GM12865 (cell line): ENCODE measurements around the gene HIRA.
A peak's percentile ranks its signal among the peaks of the same experiment; 100 is the strongest.
"Not testable (repeated sequence)": the region's sequence is repeated elsewhere in the genome, so short reads cannot be mapped to it uniquely, and the experiment has no call there.

Experiments
- DNase-seq: peaks from one replicate; pipeline ENCODE4 v3.0.0; 2010; ENCODE audit warnings: low read depth
- H3K4me3 ChIP-seq: 2 replicates; pipeline ENCODE4 v1.5.1; 2011; ENCODE audit warnings: mild to moderate bottlenecking, low read depth, low read length, control low read depth
- TF ChIP-seq, protein P1 (sequence below): IDR thresholded peaks from 2 replicates; pipeline ENCODE4 v1.5.1; 2011; ENCODE audit warnings: low read length, control low read depth, low read depth, inconsistent platforms; ENCODE audit not compliant: insufficient read depth; ENCODE audit errors: missing control alignments

The HIRA gene

GRCh38 chr22:19442166-19442565 lies 10.6 kb upstream of the HIRA start:
- DNase-seq, result no peak
- no peak overlapping the region for H3K4me3 ChIP-seq
- TF ChIP-seq, protein P1, sequence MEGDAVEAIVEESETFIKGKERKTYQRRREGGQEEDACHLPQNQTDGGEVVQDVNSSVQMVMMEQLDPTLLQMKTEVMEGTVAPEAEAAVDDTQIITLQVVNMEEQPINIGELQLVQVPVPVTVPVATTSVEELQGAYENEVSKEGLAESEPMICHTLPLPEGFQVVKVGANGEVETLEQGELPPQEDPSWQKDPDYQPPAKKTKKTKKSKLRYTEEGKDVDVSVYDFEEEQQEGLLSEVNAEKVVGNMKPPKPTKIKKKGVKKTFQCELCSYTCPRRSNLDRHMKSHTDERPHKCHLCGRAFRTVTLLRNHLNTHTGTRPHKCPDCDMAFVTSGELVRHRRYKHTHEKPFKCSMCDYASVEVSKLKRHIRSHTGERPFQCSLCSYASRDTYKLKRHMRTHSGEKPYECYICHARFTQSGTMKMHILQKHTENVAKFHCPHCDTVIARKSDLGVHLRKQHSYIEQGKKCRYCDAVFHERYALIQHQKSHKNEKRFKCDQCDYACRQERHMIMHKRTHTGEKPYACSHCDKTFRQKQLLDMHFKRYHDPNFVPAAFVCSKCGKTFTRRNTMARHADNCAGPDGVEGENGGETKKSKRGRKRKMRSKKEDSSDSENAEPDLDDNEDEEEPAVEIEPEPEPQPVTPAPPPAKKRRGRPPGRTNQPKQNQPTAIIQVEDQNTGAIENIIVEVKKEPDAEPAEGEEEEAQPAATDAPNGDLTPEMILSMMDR, result no peak

DNA sequence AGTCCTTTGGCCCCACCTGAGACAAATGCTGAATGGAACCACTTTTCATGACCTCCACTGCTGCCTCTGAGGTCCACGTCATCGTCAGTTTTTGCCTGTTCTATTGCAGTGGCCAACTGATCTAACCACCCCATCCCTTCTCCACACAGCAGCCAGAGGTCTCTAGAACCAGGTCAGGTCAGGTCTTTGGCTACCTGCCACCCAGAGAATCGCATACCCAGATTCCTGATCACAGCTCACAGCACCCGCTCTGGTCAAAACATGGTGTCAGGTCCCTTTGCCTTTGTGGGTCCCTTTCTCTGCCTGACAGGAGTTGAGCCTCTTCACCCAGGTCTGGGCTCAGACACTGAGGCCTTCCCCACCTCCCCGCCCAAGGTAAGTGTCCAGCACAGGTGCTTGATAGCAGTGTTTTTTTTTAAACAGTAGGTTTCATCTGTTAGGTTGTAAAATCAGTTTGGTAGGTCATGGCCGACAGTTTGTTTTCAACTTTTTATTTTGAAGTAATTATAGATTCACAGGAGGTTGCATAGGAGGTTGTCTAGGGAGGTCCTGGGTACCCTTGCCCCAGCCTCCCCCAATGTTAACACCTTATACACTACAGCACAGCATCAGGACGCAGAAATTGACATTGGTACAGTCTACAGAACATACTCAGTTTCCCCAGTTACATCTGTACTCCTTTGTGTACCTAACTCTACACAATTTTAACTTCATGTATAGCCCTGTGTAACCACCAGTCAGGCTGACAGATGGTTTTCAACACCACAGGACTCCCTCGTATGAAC lies 9.1 kb upstream of the HIRA start:
- H3K4me3 ChIP-seq, result no peak overlapping the region
- TF ChIP-seq, protein P1, result no peak
- no peak for DNase-seq

GRCh38 chr22:19438298-19438697 lies 6.8 kb upstream of the HIRA start:
- DNase-seq, result no peak
- TF ChIP-seq, protein P1, result no peak
- H3K4me3 ChIP-seq, result no peak overlapping the region

GRCh38 chr22:19436444-19437161 lies 5.1 kb upstream of the HIRA start:
- DNase-seq, H3K4me3 ChIP-seq: not testable (repeated sequence)

DNA sequence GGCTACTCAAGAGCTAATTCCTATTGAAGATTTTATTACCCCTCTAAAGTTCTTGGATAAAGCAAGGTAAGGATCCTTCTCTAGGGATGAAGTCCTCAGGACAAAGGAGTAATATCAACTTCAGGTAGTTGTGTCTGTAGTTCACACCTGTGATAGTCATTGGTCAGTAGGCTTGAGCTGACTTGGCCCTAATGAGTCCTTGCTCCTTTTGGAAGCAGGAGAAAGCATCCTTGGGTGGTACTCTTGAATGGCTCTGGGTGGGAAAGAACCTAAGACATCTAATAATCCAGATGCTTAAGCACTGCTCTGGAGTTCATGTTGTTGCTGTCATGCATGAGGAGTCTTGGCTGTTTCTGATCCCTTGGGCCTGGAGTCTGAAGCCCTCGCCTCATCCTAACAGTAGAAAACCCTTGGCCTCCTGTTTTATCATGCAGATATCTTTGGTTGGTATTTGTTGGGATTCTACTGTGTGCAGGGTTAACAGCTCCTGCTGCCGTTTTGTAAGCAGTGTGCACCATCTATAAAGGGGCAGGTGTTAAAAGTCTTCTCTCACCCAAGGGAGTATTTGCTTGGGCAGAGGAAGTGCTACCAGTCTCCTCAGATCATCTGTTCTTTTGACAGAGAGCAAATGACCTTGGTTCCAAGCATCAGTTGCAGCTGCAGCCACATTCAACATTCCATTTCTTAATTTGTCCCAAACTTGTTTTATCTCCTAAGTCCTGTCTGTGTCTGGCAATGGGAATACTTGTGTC lies 3.5 kb upstream of the HIRA start:
- DNase-seq, result no peak
- TF ChIP-seq, protein P1, result no peak
- H3K4me3 ChIP-seq, result no peak overlapping the region

DNA sequence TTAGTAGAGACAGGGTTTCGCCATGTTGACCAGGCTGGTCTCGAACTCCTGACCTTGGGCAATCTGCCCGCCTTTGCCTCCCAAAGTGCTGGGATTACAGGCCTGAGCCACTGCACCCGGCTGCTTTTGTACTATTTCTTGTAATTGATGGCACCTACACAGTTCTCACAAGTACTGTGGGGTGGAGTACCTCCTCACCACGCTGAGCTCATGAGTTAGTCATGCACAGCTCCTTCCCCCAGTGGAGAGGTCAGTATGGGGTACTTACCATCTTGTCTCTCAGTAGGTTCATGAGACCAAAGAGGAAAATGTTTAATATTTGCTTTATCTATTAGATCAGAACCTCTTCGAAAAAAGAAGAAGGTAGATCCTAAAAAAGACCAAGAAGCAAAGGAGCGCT lies 2.9 kb upstream of the HIRA start:
- DNase-seq, result peak; percentile 29
- TF ChIP-seq, protein P1, result no peak
- H3K4me3 ChIP-seq, result no peak overlapping the region
